ENCODE measurements around the gene ALOX5.
"Not testable (repeated sequence)": the region's sequence is repeated elsewhere in the genome, so short reads cannot be mapped to it uniquely, and the experiment has no call there.

GRCh38 chr10:45409347-45409746, 35.3 kb downstream of the ALOX5 start:
- not testable (repeated sequence) for TF ChIP-seq POLR2AphosphoS5, TAF1 (IDR thresholded peaks at IDR 0.05; ENCODE audit: low read depth, low read length)
